Skeletal muscle tissue (tissue), 4 donors: ENCODE data around the gene DDX51. TPM values are rescaled to one million over a fixed set of nuclear protein-coding genes. Genes with fewer than 3 reads are reported as not detected.

Source experiments
- H3K27ac ChIP-seq: one replicate; pipeline ENCODE4 v1.7.0; 2013; ENCODE audit warnings: mild to moderate bottlenecking, low read depth, low read length, inconsistent platforms
- H3K27me3 ChIP-seq, 3 donors: one replicate each; pipeline ENCODE4 v1.7.0; 2013; ENCODE audit warnings: low read length in 3 of 3; ENCODE audit not compliant: control insufficient read depth in 3 of 3, insufficient read depth in 3 of 3
- H3K36me3 ChIP-seq, 3 donors: one replicate each; pipeline ENCODE4 v1.7.0; 2013; ENCODE audit warnings: low read length in 3 of 3; ENCODE audit not compliant: control insufficient read depth in 3 of 3, insufficient read depth in 3 of 3
- H3K4me1 ChIP-seq, 3 donors: one replicate each; pipeline ENCODE4 v1.7.0; 2013; ENCODE audit warnings: low read length in 3 of 3, mild to moderate bottlenecking in 3 of 3; ENCODE audit not compliant: control insufficient read depth in 3 of 3, insufficient read depth in 3 of 3
- H3K4me3 ChIP-seq, 3 donors: one replicate each; pipeline ENCODE4 v1.7.0; 2013; ENCODE audit warnings: low read length in 3 of 3
- H3K9ac ChIP-seq, 3 donors: one replicate each; pipeline ENCODE4 v1.7.0; 2013; ENCODE audit warnings: low read length in 3 of 3, mild to moderate bottlenecking in 3 of 3, moderate library complexity in 2 of 3, low read depth in 1 of 3
- H3K9me3 ChIP-seq, 3 donors: one replicate each; pipeline ENCODE4 v1.7.0; 2013; ENCODE audit warnings: low read length in 3 of 3; ENCODE audit not compliant: control insufficient read depth in 3 of 3
- total RNA-seq: library from RNA; depleted of rRNA; stranded (reverse); fragments of >200 nt; gene quantifications from one replicate; pipeline ENCODE4 v1.2.3, GENCODE V29; 2014
- donor health status: Osteomylitis.

The DDX51 gene, protein sequence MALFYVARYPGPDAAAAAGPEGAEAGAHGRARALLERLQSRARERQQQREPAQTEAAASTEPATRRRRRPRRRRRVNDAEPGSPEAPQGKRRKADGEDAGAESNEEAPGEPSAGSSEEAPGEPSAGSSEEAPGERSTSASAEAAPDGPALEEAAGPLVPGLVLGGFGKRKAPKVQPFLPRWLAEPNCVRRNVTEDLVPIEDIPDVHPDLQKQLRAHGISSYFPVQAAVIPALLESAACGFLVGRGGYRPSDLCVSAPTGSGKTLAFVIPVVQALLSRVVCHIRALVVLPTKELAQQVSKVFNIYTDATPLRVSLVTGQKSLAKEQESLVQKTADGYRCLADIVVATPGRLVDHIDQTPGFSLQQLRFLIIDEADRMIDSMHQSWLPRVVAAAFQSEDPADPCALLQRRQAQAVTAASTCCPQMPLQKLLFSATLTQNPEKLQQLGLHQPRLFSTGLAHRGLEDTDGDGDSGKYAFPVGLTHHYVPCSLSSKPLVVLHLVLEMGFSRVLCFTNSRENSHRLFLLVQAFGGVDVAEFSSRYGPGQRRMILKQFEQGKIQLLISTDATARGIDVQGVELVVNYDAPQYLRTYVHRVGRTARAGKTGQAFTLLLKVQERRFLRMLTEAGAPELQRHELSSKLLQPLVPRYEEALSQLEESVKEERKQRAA
- 8.4 TPM for total RNA-seq

- Histone ChIP-seq H3K36me3 (peaks cover 41 to 47% (median 41%) of the 10 kb centered on the region in 3 donors), H3K4me3 (peak within 1 kb of the TSS; percentile 80 to 91 (median 88)), H3K27ac (peak within 1 kb of the TSS; percentile 80), H3K27me3 (no peaks in the 10 kb centered on the region), H3K9ac (peak within 1 kb of the TSS; percentile 72 to 94 (median 91)), H3K4me1 (peaks cover 21 to 29% (median 23%) of the 10 kb centered on the region in 3 donors), H3K9me3 (no peaks in the 10 kb centered on the region)
These were observed at the start of gene DDX51, which contains the start of gene NOC4L for GRCh38 chr12:132144115-132144809. Gene DDX51, minus strand, starts transcription at chr12:132144319. Its CDS starts 23 bp downstream, at chr12:132144296. Gene NOC4L, plus strand, starts transcription at chr12:132144457. Its CDS starts 32 bp downstream, at chr12:132144489.

- H3K9me3 ChIP-seq = peaks cover 0 to 10% (median 2%) of the 10 kb centered on the region in 3 donors
- peaks cover 6 to 17% (median 10%) of the 10 kb centered on the region in 3 donors for H3K4me1 ChIP-seq
- no peak overlapping the region for H3K9ac ChIP-seq
- H3K36me3 ChIP-seq = no peaks in the 10 kb centered on the region
- H3K4me3 ChIP-seq = no peak overlapping the region
- peaks cover 14 to 58% (median 46%) of the 10 kb centered on the region in 3 donors for H3K27me3 ChIP-seq
- no peak overlapping the region for H3K27ac ChIP-seq
These were observed 47.8 kb upstream of the DDX51 start for GRCh38 chr12:132191715-132192553.

DNA sequence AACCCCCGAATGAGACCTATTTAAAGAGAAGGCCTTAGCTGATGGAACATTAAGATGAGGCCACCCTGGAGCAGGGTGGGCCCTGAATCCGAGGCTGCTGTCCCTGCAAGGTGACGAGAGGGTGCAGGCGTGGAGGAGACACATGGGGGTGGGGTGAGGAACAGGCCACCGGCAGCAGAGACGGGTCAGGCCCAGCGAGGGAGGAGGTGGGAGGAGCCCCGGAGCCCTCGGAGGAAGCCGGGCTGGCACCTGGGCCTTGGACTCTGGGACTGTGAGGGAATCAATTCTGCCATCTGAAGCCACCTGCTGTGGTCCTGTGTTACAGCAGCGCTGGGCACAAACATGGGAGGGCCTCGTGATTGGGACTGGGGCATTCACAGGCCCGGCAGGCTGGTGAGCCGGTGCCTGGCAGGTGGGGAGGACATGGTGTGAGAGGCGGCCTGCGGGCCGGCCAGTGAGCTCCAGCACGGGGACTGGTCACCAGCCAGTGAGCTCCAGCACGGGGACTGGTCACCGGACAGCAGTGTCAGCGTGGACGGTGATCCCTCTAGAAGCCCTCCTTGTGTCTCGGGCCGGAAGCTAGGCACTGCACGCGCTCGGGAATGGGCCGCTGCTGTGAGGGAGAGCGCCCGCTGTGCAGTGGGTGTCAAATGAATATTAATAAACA, 46.8 kb upstream of the DDX51 start:
- Histone ChIP-seq H3K4me3 (peak overlapping the region in 1 of 3 donors; percentile 84), H3K9me3 (peaks cover 0 to 10% (median 2%) of the 10 kb centered on the region in 3 donors), H3K36me3 (no peaks in the 10 kb centered on the region), H3K27me3 (peaks cover 5 to 56% (median 48%) of the 10 kb centered on the region in 3 donors), H3K27ac (no peak overlapping the region), H3K9ac (no peak overlapping the region), H3K4me1 (peaks cover 6 to 17% (median 10%) of the 10 kb centered on the region in 3 donors)

- no peaks in the 10 kb centered on the region for H3K36me3 ChIP-seq
- H3K27me3 ChIP-seq = peaks cover 4 to 54% (median 53%) of the 10 kb centered on the region in 3 donors
- peak overlapping the region; percentile 40 for H3K27ac ChIP-seq
- peak overlapping the region; percentile 54 to 84 (median 70) for H3K4me3 ChIP-seq
- peaks cover 0 to 10% (median 2%) of the 10 kb centered on the region in 3 donors for H3K9me3 ChIP-seq
- H3K4me1 ChIP-seq = peaks cover 6 to 17% (median 10%) of the 10 kb centered on the region in 3 donors
- peak overlapping the region; percentile 20 to 72 (median 71) for H3K9ac ChIP-seq
These were observed 46.1 kb upstream of the DDX51 start for GRCh38 chr12:132190012-132190755.

- H3K27ac ChIP-seq = peak overlapping the region; percentile 40
These were observed 45.4 kb upstream of the DDX51 start for GRCh38 chr12:132189378-132190011.

GRCh38 chr12:132188916-132189325, 44.8 kb upstream of the DDX51 start:
- Histone ChIP-seq H3K4me3 (peak overlapping the region; percentile 68 to 84 (median 70)), H3K36me3 (no peaks in the 10 kb centered on the region), H3K9me3 (peaks cover 0 to 8% (median 2%) of the 10 kb centered on the region in 3 donors), H3K27me3 (peaks cover 3 to 48% (median 47%) of the 10 kb centered on the region in 3 donors), H3K27ac (no peak overlapping the region), H3K9ac (peak overlapping the region; percentile 61 to 72 (median 71)), H3K4me1 (peaks cover 6 to 17% (median 10%) of the 10 kb centered on the region in 3 donors)

More at GRCh38 chr12:132189378-132190011, 45.4 kb upstream of the DDX51 start:
- Histone ChIP-seq H3K4me3 (peak overlapping the region; percentile 68 to 84 (median 70)), H3K9ac (peak overlapping the region; percentile 61 to 72 (median 71)), H3K36me3 (no peaks in the 10 kb centered on the region), H3K4me1 (peaks cover 6 to 17% (median 10%) of the 10 kb centered on the region in 3 donors), H3K9me3 (peaks cover 0 to 10% (median 2%) of the 10 kb centered on the region in 3 donors), H3K27me3 (peaks cover 4 to 52% (median 52%) of the 10 kb centered on the region in 3 donors)

DNA sequence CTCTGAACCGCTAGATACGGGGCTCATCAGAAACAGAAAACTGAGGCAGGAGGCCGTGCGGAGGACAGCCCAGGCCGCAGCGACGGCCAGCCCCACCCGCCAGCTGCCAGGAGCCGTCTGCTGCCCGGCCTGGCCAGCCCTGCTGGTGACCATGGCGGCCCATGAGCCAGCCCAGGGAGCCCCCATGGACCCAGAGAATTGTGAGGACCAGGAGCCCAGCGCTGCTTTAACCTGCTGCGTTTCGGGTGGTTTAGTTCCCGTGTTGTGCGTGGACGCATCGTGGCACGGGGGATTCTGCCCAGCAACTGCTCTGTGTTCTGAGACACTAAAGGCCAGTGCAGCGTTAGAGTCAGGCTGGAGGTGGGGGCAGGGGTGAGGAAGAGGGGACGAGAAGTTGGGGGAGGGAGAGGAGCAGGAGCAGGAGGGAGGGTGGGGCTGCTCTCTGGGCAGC, 44.4 kb upstream of the DDX51 start:
- no peak overlapping the region for H3K9ac ChIP-seq
- no peak overlapping the region for H3K27ac ChIP-seq
- H3K9me3 ChIP-seq = peaks cover 0 to 3% (median 0%) of the 10 kb centered on the region in 3 donors
- H3K27me3 ChIP-seq = peaks cover 0 to 47% (median 42%) of the 10 kb centered on the region in 3 donors
- H3K36me3 ChIP-seq = no peaks in the 10 kb centered on the region
- peaks cover 6 to 17% (median 10%) of the 10 kb centered on the region in 3 donors for H3K4me1 ChIP-seq
- H3K4me3 ChIP-seq = no peak overlapping the region
